Endometrium (tissue), 2 donors: ENCODE results near the gene TNNT1.
"Not testable (repeated sequence)": the region's sequence is repeated elsewhere in the genome, so short reads cannot be mapped to it uniquely, and the experiment has no call there.

Experiments used
- FAIRE-seq: peaks from 2 replicates; lab custom pipeline; 2012; peaks lifted over from hg19 to GRCh38; lab: Jason Lieb, UNC
- donor health status: control.
- donor health status: control.

The TNNT1 gene

DNA sequence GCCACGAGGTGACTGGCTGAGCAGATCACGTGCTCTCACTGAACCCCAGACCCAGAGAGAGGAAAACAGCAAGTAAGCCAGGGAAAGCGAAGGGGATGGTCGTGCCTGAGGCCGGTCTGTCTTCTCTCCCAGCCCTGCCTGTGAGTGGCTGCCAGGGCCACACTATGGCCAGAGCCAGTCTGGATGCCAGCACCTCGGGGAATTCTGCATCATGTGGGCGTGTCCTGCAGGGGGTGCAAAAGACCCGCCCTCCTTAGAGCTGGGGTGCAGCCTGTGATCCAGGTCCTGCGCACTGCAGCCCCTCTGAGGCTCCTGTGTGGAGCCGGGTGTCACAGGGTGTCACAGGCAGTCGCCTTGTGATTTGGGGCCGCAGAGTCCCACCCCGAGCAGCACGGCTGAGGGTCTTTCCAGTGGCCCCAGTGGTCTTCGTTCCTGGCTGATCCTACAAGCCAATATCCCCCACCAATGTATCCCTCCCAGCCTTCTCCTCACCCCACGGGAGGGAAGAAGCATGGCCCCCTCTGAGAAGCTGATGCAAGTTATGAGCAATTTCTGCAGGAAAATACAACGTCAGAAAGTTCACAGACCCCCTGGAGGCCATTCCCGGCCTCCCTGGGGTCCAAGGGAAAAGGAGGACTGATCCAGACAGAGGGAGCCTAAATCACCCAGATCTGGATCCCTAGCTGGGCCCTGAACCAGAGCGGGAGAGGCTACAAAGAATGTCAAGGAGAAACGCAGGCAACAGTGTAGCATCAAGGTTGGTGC, 39.3 kb downstream of the TNNT1 start:
- no peak for FAIRE-seq

- not testable (repeated sequence) for FAIRE-seq
Measured at GRCh38 chr19:55107252-55107651, 41.8 kb downstream of the TNNT1 start.

DNA sequence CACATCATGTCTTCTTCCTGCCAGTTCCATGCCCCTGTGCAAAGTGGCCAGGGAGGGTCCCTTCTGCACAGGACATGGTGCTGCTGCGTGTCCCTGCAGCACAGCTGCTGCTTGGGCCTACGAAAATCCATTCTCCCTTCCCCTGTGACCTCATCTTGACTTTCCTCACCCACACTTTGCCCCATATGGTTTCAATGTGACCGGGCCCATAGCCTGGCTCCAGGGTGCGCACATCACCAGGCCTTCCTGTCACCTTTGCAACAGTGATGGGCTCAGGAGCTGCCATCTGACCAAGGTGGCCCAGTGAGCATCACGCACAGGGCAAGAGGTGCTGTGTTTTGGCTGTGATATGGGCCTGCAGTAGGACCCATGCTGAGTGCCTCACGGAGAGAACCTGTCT, 42.4 kb downstream of the TNNT1 start:
- no peak for FAIRE-seq

DNA sequence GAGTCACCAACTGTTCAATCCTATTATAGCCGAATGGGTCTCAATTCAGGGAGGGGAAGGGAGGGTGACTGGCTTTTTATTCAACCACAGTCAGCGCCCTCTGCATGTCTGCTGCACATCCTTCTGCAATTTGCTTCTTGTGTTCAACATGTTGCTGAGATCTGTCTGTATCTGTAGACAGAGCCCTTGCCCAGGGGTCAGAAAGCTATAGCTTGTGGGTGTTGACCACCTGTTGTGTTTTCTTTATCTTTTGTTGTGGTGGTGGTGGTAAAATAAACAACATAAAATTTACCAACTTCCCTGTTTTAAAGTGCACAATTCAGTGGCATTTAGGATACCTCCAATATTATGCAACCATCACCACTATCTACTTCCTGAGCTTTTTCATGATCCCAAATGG, 43.8 kb downstream of the TNNT1 start:
- no peak for FAIRE-seq

- FAIRE-seq = no peak
Measured at GRCh38 chr19:55103190-55103589, 45.8 kb downstream of the TNNT1 start.

DNA sequence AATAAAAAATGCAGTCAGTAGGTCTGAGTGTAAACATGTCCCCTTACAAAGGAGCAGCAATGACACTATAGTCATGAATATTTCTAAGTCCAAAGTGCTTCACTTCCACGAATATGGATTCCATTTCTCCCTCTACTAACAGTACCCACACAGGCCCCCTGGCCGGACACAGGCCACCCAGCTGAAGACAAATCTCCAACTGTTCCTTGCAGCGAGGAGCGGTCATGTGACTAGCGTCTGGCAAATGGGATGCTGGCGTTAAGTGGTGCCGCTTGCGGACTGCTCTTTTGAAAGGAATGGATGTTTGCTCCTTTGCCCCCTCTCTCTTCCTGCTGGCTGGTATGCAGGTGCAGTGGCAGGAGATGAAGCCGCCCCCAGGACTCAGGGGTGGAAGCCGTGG, 47.7 kb downstream of the TNNT1 start:
- FAIRE-seq = no peak

DNA sequence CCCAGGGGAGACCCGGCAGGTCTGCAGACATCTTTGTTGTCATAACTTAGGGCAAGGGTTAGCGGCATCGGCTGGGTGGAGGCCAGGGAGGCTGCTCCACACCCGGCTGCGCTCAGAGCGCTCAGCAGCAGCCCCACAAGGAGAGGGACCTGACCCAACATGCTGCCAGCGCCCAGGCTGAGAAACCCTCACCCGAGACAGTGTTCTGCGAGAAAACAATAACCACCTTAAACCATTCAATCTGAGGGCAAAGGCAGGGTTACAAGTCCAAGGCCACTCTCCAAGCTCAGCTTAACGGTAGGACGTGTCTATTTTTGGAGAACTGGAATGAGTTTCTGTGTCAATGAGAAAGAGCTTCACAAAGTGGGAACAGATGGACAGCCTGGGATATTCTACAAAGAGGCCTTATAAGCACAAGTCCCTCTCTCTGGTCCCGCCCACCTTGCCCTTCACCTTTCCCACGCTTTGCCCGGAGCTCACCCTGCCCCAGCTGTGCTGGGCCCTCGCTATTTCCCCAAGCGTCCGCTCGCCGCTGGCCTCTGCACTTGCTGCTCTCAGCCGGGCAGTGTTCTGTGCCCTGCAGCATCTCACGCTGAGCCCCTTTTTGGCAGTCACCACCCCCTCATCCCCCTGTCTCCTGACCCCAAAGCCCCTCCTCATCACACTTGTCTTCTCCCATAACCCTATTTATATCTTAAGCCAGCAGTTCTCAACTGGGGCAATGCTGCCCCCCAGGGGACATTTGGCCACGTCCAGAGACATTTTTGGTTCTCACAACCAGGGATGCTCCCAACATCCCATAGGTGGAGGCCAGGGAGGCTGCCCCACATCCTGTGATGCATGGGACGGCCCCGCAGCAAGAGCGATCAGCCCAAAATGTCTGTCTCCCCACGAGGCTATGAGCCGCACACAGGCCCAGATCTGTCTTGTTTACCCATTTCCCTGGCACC, 49.2 kb downstream of the TNNT1 start:
- FAIRE-seq = no peak

DNA sequence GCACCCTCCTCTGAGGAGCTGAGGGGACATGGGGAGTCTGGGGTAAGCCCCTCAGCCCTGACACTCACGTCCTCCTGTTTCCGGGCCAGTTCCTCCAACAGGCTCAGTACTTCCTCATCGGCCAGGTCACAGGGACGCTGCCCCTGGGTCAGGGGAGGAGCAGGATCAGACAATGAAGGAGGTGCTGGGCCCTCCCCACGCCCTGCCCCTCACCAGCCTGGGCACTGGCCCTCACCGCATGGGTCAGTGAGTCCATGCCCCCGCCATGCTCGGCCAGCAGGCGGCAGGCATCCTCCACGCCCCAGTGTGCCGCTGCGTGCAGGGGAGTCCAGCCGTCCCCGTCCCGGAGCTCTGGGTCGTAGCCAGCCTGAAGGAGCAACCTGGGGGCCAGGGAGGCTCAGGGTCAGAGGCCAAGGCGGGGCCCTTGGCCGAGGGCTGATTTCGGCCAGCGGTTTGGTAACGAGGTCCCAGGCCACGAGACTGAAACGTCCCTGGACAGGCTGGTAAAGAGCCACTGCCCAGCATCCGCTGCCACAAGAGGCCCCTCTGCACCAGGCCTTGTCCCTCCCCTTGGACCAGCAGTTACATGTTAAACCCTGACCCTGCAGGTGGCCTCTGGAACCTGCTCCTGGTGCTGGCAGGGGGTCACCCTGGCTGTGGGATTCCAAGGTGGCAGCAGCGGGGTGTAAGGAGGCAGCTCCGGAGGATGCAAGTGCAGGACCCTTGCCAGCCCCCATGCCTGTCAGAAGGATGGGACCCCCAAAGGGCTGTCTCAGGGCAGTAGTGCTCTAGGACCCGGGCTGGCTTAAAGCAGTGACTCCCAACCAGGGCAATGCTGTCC, 50.1 kb downstream of the TNNT1 start:
- no peak for FAIRE-seq

DNA sequence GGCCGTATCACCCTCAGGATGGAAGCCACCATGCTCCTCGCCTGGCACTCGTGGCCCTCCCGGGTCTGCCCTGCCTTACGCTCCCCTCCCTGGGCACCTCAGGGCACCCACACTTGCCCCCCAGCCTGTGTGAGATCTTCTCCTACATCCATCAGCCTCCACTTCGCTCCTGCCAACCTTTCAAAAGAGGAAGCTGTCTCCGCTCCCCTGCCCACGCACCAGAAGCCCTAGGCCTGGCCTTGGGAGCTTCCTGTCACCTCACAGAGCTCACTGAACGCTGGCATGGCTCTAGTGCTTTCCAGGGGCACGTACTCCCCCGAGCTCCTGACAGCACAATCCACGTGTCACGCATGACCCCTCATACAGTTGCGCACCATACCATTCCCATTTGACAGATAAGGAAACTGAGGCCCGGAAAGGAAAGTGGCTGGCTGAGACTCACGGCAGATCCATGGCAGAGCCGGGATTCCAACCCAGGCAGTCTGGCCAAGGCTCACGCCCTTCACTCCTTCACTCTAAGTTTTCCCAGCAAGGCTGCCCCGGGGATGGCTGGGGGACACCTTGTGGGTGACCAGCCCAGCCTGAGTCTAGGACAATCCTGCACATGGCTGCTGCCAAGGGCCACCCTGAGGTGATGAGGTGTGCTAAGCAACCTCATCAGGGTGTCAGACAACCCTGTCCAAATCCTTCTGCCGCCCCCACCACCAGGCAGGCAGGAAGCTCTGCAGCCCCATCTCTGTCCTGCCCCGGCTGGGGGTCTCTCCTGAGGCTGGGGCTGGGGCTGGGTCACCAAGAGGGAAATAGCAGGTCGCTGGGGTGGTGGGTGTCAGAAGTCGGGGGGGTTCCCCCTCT, 50.9 kb downstream of the TNNT1 start:
- no peak for FAIRE-seq

DNA sequence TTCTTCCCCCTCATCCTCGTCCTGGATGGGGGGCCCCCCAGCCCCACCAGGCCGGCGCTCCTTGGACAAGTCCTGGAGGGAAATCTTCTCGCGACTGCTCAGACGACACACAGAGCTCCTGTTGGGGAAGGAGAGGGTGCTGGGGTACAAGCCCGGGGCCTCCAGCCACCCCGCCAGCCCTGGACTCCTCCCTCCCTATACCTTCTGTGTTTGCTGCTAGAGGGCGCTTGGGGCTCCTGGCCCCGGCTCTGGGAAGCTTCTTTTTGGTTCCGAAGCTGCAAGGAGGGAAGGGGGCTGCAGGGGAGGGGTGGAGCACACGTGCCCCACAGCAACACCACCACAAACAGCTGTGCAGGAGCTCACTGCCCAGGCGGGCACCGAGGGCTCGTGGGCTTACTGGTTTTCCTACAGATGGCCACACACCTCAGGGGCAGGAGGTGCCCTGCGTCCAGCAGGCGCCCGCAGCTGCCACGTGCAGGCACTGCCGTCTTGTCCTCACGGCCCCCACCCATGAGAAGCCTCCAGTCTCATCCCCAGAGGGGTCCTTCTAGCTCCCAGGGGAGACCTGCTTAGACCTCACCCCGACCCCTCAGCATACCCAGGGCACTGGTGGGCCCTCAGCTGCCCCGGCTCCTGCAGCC, 52.8 kb downstream of the TNNT1 start:
- FAIRE-seq = no peak

- no peak for FAIRE-seq
Measured at GRCh38 chr19:55095260-55096060, 53.5 kb downstream of the TNNT1 start.

DNA sequence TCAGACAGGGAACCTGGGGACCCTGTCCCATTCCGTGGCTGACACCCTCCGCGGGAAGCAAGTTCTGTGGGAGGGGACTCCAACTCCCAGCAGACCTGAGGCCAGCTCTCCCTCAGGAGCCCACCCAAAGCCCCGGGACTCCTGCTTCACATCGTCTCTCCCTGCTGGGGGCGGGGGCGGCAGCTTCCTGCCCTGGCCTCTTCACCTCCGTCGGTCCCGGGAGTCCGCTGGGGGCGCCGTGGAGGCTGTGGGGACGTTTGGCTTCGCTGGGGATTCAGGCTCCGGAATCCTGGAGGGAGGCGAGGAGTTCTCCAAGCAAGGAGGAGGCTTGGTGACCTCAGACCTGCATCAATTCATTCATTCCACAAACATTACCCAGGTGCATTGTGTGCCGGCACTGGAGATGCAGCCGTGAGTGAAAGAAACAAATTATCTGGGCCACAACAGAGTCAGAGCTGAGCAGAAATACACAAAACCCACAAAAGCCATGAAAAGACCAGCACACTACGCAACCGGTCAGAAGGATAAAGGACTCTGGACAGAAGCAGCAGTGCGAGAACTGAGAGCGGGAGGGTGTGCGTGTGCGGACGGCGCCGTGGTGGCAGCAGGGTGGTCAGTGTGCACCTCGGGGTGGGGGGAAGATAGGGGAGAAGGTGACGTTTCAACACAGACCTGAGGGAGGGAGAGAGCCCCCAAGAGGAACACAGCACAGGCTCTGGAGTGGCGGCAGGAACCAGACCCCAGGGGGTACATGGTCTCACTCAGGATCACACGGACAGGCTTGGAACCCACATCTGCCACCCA, 54.3 kb downstream of the TNNT1 start:
- no peak for FAIRE-seq

- no peak for FAIRE-seq
Measured at GRCh38 chr19:55092423-55093318, 56.3 kb downstream of the TNNT1 start.

GRCh38 chr19:55091955-55092354, 57.1 kb downstream of the TNNT1 start:
- no peak for FAIRE-seq

- FAIRE-seq = no peak
Measured at GRCh38 chr19:55091126-55091910, 57.7 kb downstream of the TNNT1 start.

DNA sequence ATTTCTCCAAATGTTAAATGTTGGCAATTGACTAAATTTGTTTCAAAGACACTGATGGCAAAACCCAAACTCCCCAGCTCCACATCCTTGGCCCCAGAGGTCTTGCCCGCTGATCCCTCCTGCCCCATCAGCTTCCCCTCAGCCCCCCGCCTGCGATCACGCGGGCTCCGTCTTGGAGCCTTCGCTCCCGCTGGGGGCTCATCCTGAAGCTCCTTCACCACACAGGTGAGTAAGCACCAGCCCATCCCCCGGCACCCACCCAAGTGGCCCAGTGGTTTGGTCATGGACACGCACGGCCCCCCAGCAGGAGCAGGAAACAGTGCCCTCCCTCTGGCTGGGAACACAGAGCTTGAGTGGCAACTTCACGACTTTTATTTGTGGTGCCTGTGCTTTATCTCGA, 58.4 kb downstream of the TNNT1 start:
- FAIRE-seq = no peak

DNA sequence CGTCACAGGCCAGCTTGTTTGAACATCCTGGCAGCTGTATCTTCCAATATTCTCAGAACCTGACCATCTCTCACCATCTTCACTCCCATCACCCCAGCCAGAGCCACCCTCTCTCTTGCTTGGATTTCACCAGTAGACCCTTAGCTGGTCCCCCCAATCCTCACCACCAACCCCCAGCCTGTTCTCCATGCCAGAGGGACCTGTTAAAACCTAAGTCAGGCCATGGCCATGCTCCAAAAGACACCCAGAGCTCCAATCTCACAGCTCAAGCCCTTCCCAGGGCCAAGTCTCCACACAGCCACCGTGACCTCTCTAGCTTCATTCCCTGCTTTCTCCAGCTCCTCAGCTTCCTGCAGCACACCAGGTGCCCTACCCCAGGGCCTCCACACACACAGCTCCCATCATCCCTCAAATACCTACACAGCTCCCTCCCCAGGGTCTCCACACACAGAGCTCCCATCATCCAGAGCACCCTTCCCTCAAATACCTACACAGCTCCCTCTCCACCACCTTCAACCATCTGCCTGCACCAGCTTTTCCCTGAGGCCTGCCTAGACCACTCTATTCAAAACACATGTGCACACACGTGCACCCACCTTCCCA, 59.6 kb downstream of the TNNT1 start:
- FAIRE-seq = no peak
